ENCODE results near the gene VAPB. TPM values are rescaled to one million over a fixed set of nuclear protein-coding genes. Genes with fewer than 3 reads are reported as not detected.
A peak's percentile ranks its signal among the peaks of the same experiment; 100 is the strongest.

Gene VAPB
- total RNA-seq, 1 experiment from 2014 or later: 65.1 TPM

DNA sequence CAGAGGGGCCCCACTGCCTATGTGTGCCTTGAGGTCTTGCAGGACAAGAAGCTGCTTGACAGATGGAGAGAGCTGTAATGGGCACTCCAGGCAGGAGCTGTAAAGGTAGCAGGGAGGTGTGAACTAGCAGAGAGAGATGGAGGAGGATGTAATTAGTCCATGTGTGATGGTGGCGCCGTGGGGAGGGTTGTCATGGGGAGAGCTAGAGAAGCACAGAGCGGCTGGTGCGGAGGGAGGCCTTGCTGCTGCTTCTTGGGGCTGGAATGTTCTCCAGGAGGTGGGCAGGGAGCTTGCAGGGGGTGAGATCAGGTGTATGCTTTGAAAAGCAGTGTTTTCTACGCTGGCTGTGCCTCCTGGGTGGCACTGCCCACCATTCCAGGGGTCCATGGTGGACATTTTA is 94.0 kb downstream of the VAPB start:
- H3K4me3 Mint-ChIP-seq: no peak overlapping the region
- H2AK5ac ChIP-seq (ENCODE audit: insufficient read length, low read length): no peak overlapping the region
- no peak overlapping the region for H4K5ac ChIP-seq (ENCODE audit: insufficient read length, low read depth, low read length)
- H3K79me1 ChIP-seq (ENCODE audit: insufficient read depth, low read depth, low read length, poor library complexity, severe bottlenecking): no peaks in the 10 kb centered on the region
- no peaks in the 10 kb centered on the region for H3K4me1 ChIP-seq (ENCODE audit: insufficient read depth, low read length)
- no peak overlapping the region for H3K4ac ChIP-seq (ENCODE audit: low read depth, low read length)
- H4K20me1 ChIP-seq (ENCODE audit: control insufficient read depth, insufficient read depth, insufficient read length): no peaks in the 10 kb centered on the region
- peaks cover 17 to 29% (median 18%) of the 10 kb centered on the region in 3 experiments for H3K36me3 Mint-ChIP-seq (ENCODE audit: insufficient read depth in 1 of 3, low read depth in 3 of 3)
- no peak overlapping the region for H2BK12ac ChIP-seq (ENCODE audit: insufficient read length, low read depth, low read length)
- H3K27ac Mint-ChIP-seq: no peak overlapping the region
- no peak overlapping the region for H4K91ac ChIP-seq (ENCODE audit: insufficient read length, low read depth, low read length)
- no peak overlapping the region for H3K4me2 ChIP-seq (ENCODE audit: insufficient read depth, insufficient read length, low read length)
- H3K9ac ChIP-seq (ENCODE audit: extremely low read depth, insufficient read length, low read length): no peak overlapping the region
- peaks cover 10% of the 10 kb centered on the region for H3K9me3 ChIP-seq (ENCODE audit: control insufficient read depth, low read depth, low read length)
- H4K8ac ChIP-seq (replicated peaks; ENCODE audit: insufficient read length, low read depth, low read length): no peak overlapping the region
- H2AFZ ChIP-seq (ENCODE audit: low read length): no peak overlapping the region
- no peak overlapping the region for H3K23ac ChIP-seq (ENCODE audit: insufficient read length, low read depth, low read length)
- no peaks in the 10 kb centered on the region for H3K79me2 ChIP-seq (ENCODE audit: insufficient read depth, low read length)
- no peak overlapping the region for H2BK20ac ChIP-seq (ENCODE audit: low read depth, low read length, poor library complexity, severe bottlenecking)
- TF ChIP-seq, protein P1, sequence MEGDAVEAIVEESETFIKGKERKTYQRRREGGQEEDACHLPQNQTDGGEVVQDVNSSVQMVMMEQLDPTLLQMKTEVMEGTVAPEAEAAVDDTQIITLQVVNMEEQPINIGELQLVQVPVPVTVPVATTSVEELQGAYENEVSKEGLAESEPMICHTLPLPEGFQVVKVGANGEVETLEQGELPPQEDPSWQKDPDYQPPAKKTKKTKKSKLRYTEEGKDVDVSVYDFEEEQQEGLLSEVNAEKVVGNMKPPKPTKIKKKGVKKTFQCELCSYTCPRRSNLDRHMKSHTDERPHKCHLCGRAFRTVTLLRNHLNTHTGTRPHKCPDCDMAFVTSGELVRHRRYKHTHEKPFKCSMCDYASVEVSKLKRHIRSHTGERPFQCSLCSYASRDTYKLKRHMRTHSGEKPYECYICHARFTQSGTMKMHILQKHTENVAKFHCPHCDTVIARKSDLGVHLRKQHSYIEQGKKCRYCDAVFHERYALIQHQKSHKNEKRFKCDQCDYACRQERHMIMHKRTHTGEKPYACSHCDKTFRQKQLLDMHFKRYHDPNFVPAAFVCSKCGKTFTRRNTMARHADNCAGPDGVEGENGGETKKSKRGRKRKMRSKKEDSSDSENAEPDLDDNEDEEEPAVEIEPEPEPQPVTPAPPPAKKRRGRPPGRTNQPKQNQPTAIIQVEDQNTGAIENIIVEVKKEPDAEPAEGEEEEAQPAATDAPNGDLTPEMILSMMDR (conservative IDR thresholded peaks at IDR 0.05): no peak
- no peak overlapping the region for H3K27ac ChIP-seq (ENCODE audit: insufficient read length, low read depth, low read length)
- no peak overlapping the region for H3K14ac ChIP-seq (ENCODE audit: insufficient read depth, low read length)
- no peak overlapping the region for H2BK5ac ChIP-seq (ENCODE audit: insufficient read length, low read length)
- peaks cover 36 to 37% of the 10 kb centered on the region in 2 experiments for H3K9me3 Mint-ChIP-seq
- H3T11ph ChIP-seq (ENCODE audit: low read length): no peak overlapping the region
- peaks cover 13% of the 10 kb centered on the region for H3K27me3 Mint-ChIP-seq (ENCODE audit: low read depth)
- H3K4me1 Mint-ChIP-seq: peaks cover 6 to 7% of the 10 kb centered on the region in 2 experiments
- H2BK15ac ChIP-seq (ENCODE audit: low read depth, low read length): no peak overlapping the region
- no peak overlapping the region for H3K18ac ChIP-seq (ENCODE audit: insufficient read length, low read depth, low read length)
- no peaks in the 10 kb centered on the region for H3K23me2 ChIP-seq (ENCODE audit: insufficient read length, low read depth, low read length, poor library complexity, severe bottlenecking)
- no peaks in the 10 kb centered on the region for H3K27me3 ChIP-seq (ENCODE audit: insufficient read depth, low read length)
- DNase-seq: peak; percentile 22
- no CpG with 5 or more reads among the region's 5 CpGs for whole genome bisulfite sequencing (ENCODE audit: extremely low coverage, insufficient read length, low lambda C conversion rate)
- no peak overlapping the region for H2BK120ac ChIP-seq (ENCODE audit: low read depth, low read length, poor library complexity, severe bottlenecking)
- no peak overlapping the region for H3K56ac ChIP-seq (ENCODE audit: insufficient read length, low read depth, low read length)
